HUES64 (cell line): Measurements from ENCODE around the gene APBA2.

Source experiments
- H3K27ac ChIP-seq: 2 replicates; pipeline ENCODE4 v1.7.0; 2013; ENCODE audit warnings: low read depth, low read length, inconsistent platforms
- H3K27me3 ChIP-seq: 2 replicates; pipeline ENCODE4 v1.6.1; 2013; ENCODE audit warnings: mild to moderate bottlenecking, low read length; ENCODE audit not compliant: insufficient read depth
- H3K36me3 ChIP-seq: 2 replicates; pipeline ENCODE4 v1.6.1; 2013; ENCODE audit warnings: mild to moderate bottlenecking, low read length; ENCODE audit not compliant: insufficient read depth
- H3K4me1 ChIP-seq: 2 replicates; pipeline ENCODE4 v1.6.1; 2013; ENCODE audit warnings: mild to moderate bottlenecking, low read length, moderate library complexity; ENCODE audit not compliant: insufficient read depth
- H3K4me3 ChIP-seq: 2 replicates; pipeline ENCODE4 v1.5.1; 2013; ENCODE audit warnings: mild to moderate bottlenecking, low read length, moderate library complexity
- H3K9ac ChIP-seq: 2 replicates; pipeline ENCODE4 v1.6.1; 2013; ENCODE audit warnings: mild to moderate bottlenecking, low read depth, low read length
- H3K9me3 ChIP-seq: 2 replicates; pipeline ENCODE4 v1.6.1; 2013; ENCODE audit warnings: low read depth, low read length; ENCODE audit not compliant: insufficient read depth
- WGBS: fragments of 150-250, 120-280 bp; methylation state at CpG from one replicate; pipeline ENCODE4 v1.1.7; 2013; ENCODE audit warnings: missing lambda C conversion rate; 5-methylcytosine and 5-hydroxymethylcytosine counted together

Gene APBA2

GRCh38 chr15:28899061-28899738 lies 13.4 kb downstream of the APBA2 start:
- WGBS, result 97% methylated on average over 24 of the region's 24 CpGs
- Histone ChIP-seq H3K36me3 (peaks cover 3% of the 10 kb centered on the region; the same call in 1 of the 2 replicates), H3K4me1 (no peaks in the 10 kb centered on the region), H3K27ac (no peak overlapping the region), H3K9ac (no peak overlapping the region), H3K4me3 (no peak overlapping the region), H3K9me3 (peaks cover 7% of the 10 kb centered on the region), H3K27me3 (no peaks in the 10 kb centered on the region)

GRCh38 chr15:28900041-28900891 lies 14.5 kb downstream of the APBA2 start:
- 95% methylated on average over 18 of the region's 18 CpGs for WGBS
- Histone ChIP-seq H3K27ac (no peak overlapping the region), H3K9ac (no peak overlapping the region), H3K27me3 (no peaks in the 10 kb centered on the region), H3K36me3 (peaks cover 3% of the 10 kb centered on the region; the same call in 1 of the 2 replicates), H3K4me3 (no peak overlapping the region), H3K4me1 (no peaks in the 10 kb centered on the region), H3K9me3 (peaks cover 7% of the 10 kb centered on the region)

DNA sequence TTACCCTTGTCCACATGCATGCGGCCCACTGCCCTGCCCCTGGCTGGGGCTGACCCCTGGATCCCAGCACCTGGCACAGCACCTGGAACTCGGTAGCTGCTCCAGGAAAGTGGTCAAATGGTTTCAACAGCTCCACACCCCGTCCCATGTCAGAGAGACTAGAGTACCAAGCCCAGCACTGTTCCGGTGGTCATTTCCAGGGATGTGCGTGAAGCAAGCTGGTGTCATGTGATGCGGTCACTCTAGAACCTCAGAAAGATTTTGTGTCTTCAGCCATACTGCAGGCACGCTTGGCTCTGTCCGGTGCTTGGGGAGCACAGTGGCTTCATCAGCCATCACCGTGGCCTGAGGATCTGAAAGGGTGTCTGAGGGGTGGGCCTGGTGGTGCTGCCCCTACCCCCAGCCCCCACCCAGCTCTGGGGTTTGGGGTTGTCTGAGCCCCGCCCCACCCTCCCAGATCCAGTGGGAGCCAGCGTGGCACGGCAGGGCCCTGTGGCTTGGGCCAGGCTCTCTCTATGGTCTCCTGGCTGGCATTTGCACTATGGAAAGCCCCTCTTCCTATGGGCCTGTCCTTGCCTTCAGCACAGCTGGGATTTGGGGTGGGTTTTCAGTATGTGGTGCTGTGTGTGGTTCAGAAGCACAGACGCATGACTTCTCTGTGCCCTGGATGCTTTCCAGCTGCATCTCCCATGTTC lies 15.3 kb downstream of the APBA2 start:
- H3K9me3 ChIP-seq, result peaks cover 7% of the 10 kb centered on the region
- H3K4me1 ChIP-seq, result no peaks in the 10 kb centered on the region
- peaks cover 3% of the 10 kb centered on the region; the same call in 1 of the 2 replicates for H3K36me3 ChIP-seq
- no peak overlapping the region for H3K4me3 ChIP-seq
- 96% methylated on average over 13 of the region's 13 CpGs for WGBS
- no peaks in the 10 kb centered on the region for H3K27me3 ChIP-seq
- no peak overlapping the region for H3K27ac ChIP-seq
- no peak overlapping the region for H3K9ac ChIP-seq

DNA sequence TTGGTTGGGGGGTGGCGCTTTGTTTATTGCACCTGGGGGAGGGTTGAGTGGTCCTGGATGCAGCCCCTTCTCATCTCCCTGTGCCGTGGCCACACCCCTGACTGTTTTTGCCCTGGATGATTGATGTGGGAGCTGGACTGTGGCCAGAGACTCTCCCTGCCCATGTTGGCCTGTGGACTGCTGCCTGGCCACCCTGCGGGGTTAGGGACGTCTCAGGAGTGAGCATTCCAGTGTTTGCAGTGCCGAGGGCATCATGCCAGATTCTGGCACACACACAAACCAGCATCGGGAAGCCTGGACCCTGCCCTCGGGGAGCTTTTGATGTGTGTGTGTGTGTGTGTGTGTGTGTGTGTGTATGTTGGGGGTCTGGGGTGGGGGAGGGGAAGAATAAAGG lies 15.8 kb downstream of the APBA2 start:
- Histone ChIP-seq H3K4me3 (no peak overlapping the region), H3K27me3 (no peaks in the 10 kb centered on the region), H3K4me1 (no peaks in the 10 kb centered on the region), H3K9me3 (peaks cover 5% of the 10 kb centered on the region), H3K36me3 (peaks cover 2% of the 10 kb centered on the region; the same call in 1 of the 2 replicates), H3K9ac (no peak overlapping the region), H3K27ac (no peak overlapping the region)
- 92% methylated on average over 7 of the region's 7 CpGs for WGBS

- H3K27me3 ChIP-seq, result no peaks in the 10 kb centered on the region
- WGBS, result 91% methylated on average over 14 of the region's 14 CpGs
Measured at GRCh38 chr15:28901987-28902745, 16.4 kb downstream of the APBA2 start.

DNA sequence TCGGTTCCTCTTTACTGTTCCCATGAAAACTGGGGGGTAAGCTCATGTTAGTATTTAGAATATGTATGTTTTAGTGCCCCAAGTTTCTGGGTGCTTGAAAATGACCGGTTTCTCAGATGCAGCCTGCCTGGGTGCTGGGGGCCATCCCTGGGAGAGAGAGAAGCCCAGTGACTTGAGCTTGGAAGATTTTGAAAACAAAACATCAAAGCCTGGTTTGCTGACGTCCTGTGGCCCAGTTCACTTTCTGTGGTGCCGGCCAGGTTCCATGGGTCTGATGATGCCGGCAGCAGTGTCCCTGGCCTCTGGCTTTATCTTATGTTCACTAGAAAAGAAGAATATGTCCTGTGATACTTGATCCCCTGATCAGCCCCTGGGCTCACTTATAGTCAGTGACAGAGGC lies 17.1 kb downstream of the APBA2 start:
- H3K9ac ChIP-seq, result no peak overlapping the region
- H3K27me3 ChIP-seq, result no peaks in the 10 kb centered on the region
- no peak overlapping the region for H3K4me3 ChIP-seq
- WGBS, result 92% methylated on average over 5 of the region's 5 CpGs
- no peaks in the 10 kb centered on the region for H3K4me1 ChIP-seq
- no peaks in the 10 kb centered on the region for H3K36me3 ChIP-seq
- no peak overlapping the region for H3K27ac ChIP-seq
- 0 out of 2 replicates have a peak, but pooled peaks cover 3% of the 10 kb centered on the region for H3K9me3 ChIP-seq

More at GRCh38 chr15:28901987-28902745, 16.4 kb downstream of the APBA2 start:
- H3K9ac ChIP-seq, result no peak overlapping the region
- no peak overlapping the region for H3K4me3 ChIP-seq
- no peaks in the 10 kb centered on the region for H3K4me1 ChIP-seq
- no peaks in the 10 kb centered on the region for H3K36me3 ChIP-seq
- H3K9me3 ChIP-seq, result no peaks in the 10 kb centered on the region
- H3K27ac ChIP-seq, result no peak overlapping the region

- Histone ChIP-seq H3K9ac (no peak overlapping the region), H3K36me3 (no peaks in the 10 kb centered on the region), H3K27me3 (no peaks in the 10 kb centered on the region), H3K27ac (no peak overlapping the region), H3K9me3 (0 out of 2 replicates have a peak, but pooled peaks cover 3% of the 10 kb centered on the region), H3K4me1 (no peaks in the 10 kb centered on the region), H3K4me3 (no peak overlapping the region)
- WGBS, result 96% methylated on average over 8 of the region's 8 CpGs
Measured at GRCh38 chr15:28903555-28903954, 17.8 kb downstream of the APBA2 start.

GRCh38 chr15:28904003-28904402 lies 18.2 kb downstream of the APBA2 start:
- Histone ChIP-seq H3K27me3 (no peaks in the 10 kb centered on the region), H3K9me3 (0 out of 2 replicates have a peak, but pooled peaks cover 3% of the 10 kb centered on the region), H3K9ac (no peak overlapping the region), H3K27ac (no peak overlapping the region), H3K4me3 (no peak overlapping the region), H3K4me1 (no peaks in the 10 kb centered on the region), H3K36me3 (no peaks in the 10 kb centered on the region)
- WGBS, result 92% methylated on average over 9 of the region's 9 CpGs

GRCh38 chr15:28904541-28905315 lies 19.0 kb downstream of the APBA2 start:
- no peak overlapping the region for H3K9ac ChIP-seq
- H3K27me3 ChIP-seq, result no peaks in the 10 kb centered on the region
- 0 out of 2 replicates have a peak, but pooled peaks cover 3% of the 10 kb centered on the region for H3K9me3 ChIP-seq
- WGBS, result 93% methylated on average over 11 of the region's 11 CpGs
- no peak overlapping the region for H3K27ac ChIP-seq
- H3K4me3 ChIP-seq, result no peak overlapping the region
- no peaks in the 10 kb centered on the region for H3K4me1 ChIP-seq
- H3K36me3 ChIP-seq, result no peaks in the 10 kb centered on the region
